Measurements from ENCODE around the gene SIPA1L3.

Gene SIPA1L3

GRCh38 chr19:38001158-38001781, 94.3 kb downstream of the SIPA1L3 start:
- no peak for DNase-seq

GRCh38 chr19:38003438-38004185, 96.6 kb downstream of the SIPA1L3 start:
- peak; percentile 87 for DNase-seq

GRCh38 chr19:38004186-38004520, 97.1 kb downstream of the SIPA1L3 start:
- DNase-seq, result no peak

GRCh38 chr19:38004521-38005223, 97.7 kb downstream of the SIPA1L3 start:
- DNase-seq, result peak; percentile 84

- no peak for DNase-seq
These were observed 98.2 kb downstream of the SIPA1L3 start for GRCh38 chr19:38005224-38005614.

GRCh38 chr19:38006361-38007045, 99.5 kb downstream of the SIPA1L3 start:
- no peak for DNase-seq

GRCh38 chr19:38009650-38010242, 102.7 kb downstream of the SIPA1L3 start:
- DNase-seq, result no peak

- no peak for DNase-seq
These were observed 104.4 kb downstream of the SIPA1L3 start for GRCh38 chr19:38011426-38011825.

- no peak for DNase-seq
These were observed 105.3 kb downstream of the SIPA1L3 start for GRCh38 chr19:38012290-38012689.

GRCh38 chr19:38012944-38013343, 105.9 kb downstream of the SIPA1L3 start:
- DNase-seq, result no peak

GRCh38 chr19:38013913-38014580, 107.0 kb downstream of the SIPA1L3 start:
- DNase-seq, result no peak

- no peak for DNase-seq
These were observed 108.2 kb downstream of the SIPA1L3 start for GRCh38 chr19:38015216-38015615.

- no peak for DNase-seq
These were observed 108.8 kb downstream of the SIPA1L3 start for GRCh38 chr19:38015761-38016160.

- no peak for DNase-seq
These were observed 110.6 kb downstream of the SIPA1L3 start for GRCh38 chr19:38017401-38018151.

- DNase-seq, result no peak
These were observed 111.8 kb downstream of the SIPA1L3 start for GRCh38 chr19:38018694-38019395.

GRCh38 chr19:38019396-38019724, 112.4 kb downstream of the SIPA1L3 start:
- no peak for DNase-seq

GRCh38 chr19:38020311-38020710, 113.3 kb downstream of the SIPA1L3 start:
- no peak for DNase-seq

GRCh38 chr19:38021352-38021751, 114.3 kb downstream of the SIPA1L3 start:
- no peak for DNase-seq

GRCh38 chr19:38022791-38023670, 116.0 kb downstream of the SIPA1L3 start:
- DNase-seq, result no peak

Data from right forelimb (tissue), 1 donor.